HepG2 (cell line): ENCODE data around the gene TSSK6. TPM values are rescaled to one million over a fixed set of nuclear protein-coding genes. Genes with fewer than 3 reads are reported as not detected.

ENCODE experiments used
- CENPX ChIP-seq: sonication (generic); formaldehyde crosslinking; IDR thresholded peaks from 2 replicates; pipeline ENCODE4 v1.9.0; 2021; ENCODE audit warnings: mild to moderate bottlenecking, missing genetic modification reagents, moderate library complexity
- DDIT3 ChIP-seq: sonication (generic); formaldehyde crosslinking; IDR thresholded peaks from 2 replicates; pipeline ENCODE4 v1.4.0; 2020; ENCODE audit warnings: mild to moderate bottlenecking, missing genetic modification reagents
- LRRFIP1 ChIP-seq: sonication (generic); formaldehyde crosslinking; conservative IDR thresholded peaks from 2 replicates; pipeline ENCODE4 v1.4.0; 2020; ENCODE audit warnings: missing genetic modification reagents
- MIER2 ChIP-seq: IDR thresholded peaks from 2 replicates; pipeline ENCODE4 v1.6.1; 2016; ENCODE audit warnings: missing biosample characterization, missing genetic modification reagents
- MYPOP ChIP-seq: sonication (generic); formaldehyde crosslinking; IDR thresholded peaks from 2 replicates; pipeline ENCODE4 v1.8.1; 2023; ENCODE audit warnings: mild to moderate bottlenecking, moderate library complexity, missing genetic modification reagents
- PCBP2 ChIP-seq: fragments of 200-400 bp; formaldehyde crosslinking; optimal IDR thresholded peaks from 2 replicates; pipeline ENCODE3; 2018; ENCODE audit warnings: low read length, low read depth; ENCODE audit not compliant: poor library complexity, severe bottlenecking
- SIX4 ChIP-seq: sonication (generic); formaldehyde crosslinking; IDR thresholded peaks from 2 replicates; pipeline ENCODE4 v1.4.0; 2020; ENCODE audit warnings: missing genetic modification reagents
- THAP11 ChIP-seq: IDR thresholded peaks from 2 replicates; pipeline ENCODE4 v1.6.1; 2016; ENCODE audit warnings: missing biosample characterization, missing genetic modification reagents
- ZBTB25 ChIP-seq: IDR thresholded peaks from 2 replicates; pipeline ENCODE4 v1.6.1; 2018; ENCODE audit warnings: missing genetic modification reagents
- ZFY ChIP-seq: sonication (generic); formaldehyde crosslinking; IDR thresholded peaks from 2 replicates; pipeline ENCODE4 v1.4.0; 2020; ENCODE audit warnings: missing genetic modification reagents
- ZNF101 ChIP-seq: sonication (generic); formaldehyde crosslinking; IDR thresholded peaks from 2 replicates; pipeline ENCODE4 v1.4.0; 2020; ENCODE audit warnings: mild to moderate bottlenecking, low read depth, missing genetic modification reagents, borderline replicate concordance
- ZNF34 ChIP-seq: sonication (generic); formaldehyde crosslinking; IDR thresholded peaks from 2 replicates; pipeline ENCODE4 v1.4.0; 2020; ENCODE audit warnings: mild to moderate bottlenecking, missing genetic modification reagents, borderline replicate concordance
- ZNF574 ChIP-seq: sonication (generic); formaldehyde crosslinking; IDR thresholded peaks from 2 replicates; pipeline ENCODE4 v1.4.0; 2020; ENCODE audit warnings: missing genetic modification reagents
- ZNF674 ChIP-seq: sonication (generic); formaldehyde crosslinking; IDR thresholded peaks from 2 replicates; pipeline ENCODE4 v1.5.0; 2020; ENCODE audit warnings: low read depth, mild to moderate bottlenecking, missing genetic modification reagents
- ZNF7 ChIP-seq: IDR thresholded peaks from 2 replicates; pipeline ENCODE4 v1.6.1; 2016; ENCODE audit warnings: missing biosample characterization, missing genetic modification reagents
- ZNF766 ChIP-seq: sonication (generic); formaldehyde crosslinking; IDR thresholded peaks from 2 replicates; pipeline ENCODE4 v1.5.0; 2020; ENCODE audit warnings: missing genetic modification reagents, borderline replicate concordance
- polyA plus RNA-seq, 8 experiments: library from polyadenylated mRNA; depleted of rRNA in 3 of 8; stranded (reverse) in 7 of 8; unstranded in 1 of 8; fragments of >200 nt; fragmentation: Illumina TruSeq in 4 of 8; extraction: Trizol in 4 of 8; gene quantifications; 2 replicates each; pipeline versions ENCODE4 v1.2.1 to v1.2.3, GENCODE V29; 2011 to 2016; ENCODE audit warnings: low read depth in 4 of 8, missing spikeins in 1 of 8, mixed read lengths in 1 of 8; ENCODE audit not compliant: insufficient read depth in 1 of 8
- total RNA-seq, 5 experiments: library from RNA; depleted of rRNA; stranded (reverse); fragments of >200 nt; fragmentation: Illumina TruSeq; extraction: Trizol; gene quantifications; 2 replicates each; pipeline ENCODE4 v1.2.3, GENCODE V29; 2016; ENCODE audit warnings: low read depth in 1 of 5
- TF ChIP-seq, protein P1 (sequence below): sonication (generic); IDR thresholded peaks from 2 replicates; pipeline ENCODE4 v1.6.1; 2016; ENCODE audit warnings: low read depth, borderline replicate concordance
- TF ChIP-seq, protein P2 (sequence below): sonication (generic); formaldehyde crosslinking; IDR thresholded peaks from 2 replicates; pipeline ENCODE4 v1.5.0; 2020; ENCODE audit warnings: missing genetic modification reagents

The TSSK6 gene
- total and polyA plus RNA-seq, 2 of the 13 experiments (the other 11 are each of a cell fraction or from before 2014, with no cell fraction given) = 0.71 to 1.2 TPM

GRCh38 chr19:19531951-19532805, 16.8 kb upstream of the TSSK6 start (continued):
- TF ChIP-seq ZNF7 (CRISPR knock-in tag) = no peak
- TF ChIP-seq MYPOP = no peak
- TF ChIP-seq LRRFIP1 (CRISPR knock-in tag) = no peak
- TF ChIP-seq ZNF101 = no peak
- no peak for TF ChIP-seq ZNF34
- TF ChIP-seq ZBTB25 (CRISPR knock-in tag) = no peak
- TF ChIP-seq, protein P1, sequence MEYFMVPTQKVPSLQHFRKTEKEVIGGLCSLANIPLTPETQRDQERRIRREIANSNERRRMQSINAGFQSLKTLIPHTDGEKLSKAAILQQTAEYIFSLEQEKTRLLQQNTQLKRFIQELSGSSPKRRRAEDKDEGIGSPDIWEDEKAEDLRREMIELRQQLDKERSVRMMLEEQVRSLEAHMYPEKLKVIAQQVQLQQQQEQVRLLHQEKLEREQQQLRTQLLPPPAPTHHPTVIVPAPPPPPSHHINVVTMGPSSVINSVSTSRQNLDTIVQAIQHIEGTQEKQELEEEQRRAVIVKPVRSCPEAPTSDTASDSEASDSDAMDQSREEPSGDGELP = no peak
- TF ChIP-seq ZFY = peak; percentile 42; the same call in 1 of the 2 replicates
- peak; percentile 53 for TF ChIP-seq ZNF574 (CRISPR knock-in tag)
- no peak for TF ChIP-seq ZNF766
- TF ChIP-seq, protein P2, sequence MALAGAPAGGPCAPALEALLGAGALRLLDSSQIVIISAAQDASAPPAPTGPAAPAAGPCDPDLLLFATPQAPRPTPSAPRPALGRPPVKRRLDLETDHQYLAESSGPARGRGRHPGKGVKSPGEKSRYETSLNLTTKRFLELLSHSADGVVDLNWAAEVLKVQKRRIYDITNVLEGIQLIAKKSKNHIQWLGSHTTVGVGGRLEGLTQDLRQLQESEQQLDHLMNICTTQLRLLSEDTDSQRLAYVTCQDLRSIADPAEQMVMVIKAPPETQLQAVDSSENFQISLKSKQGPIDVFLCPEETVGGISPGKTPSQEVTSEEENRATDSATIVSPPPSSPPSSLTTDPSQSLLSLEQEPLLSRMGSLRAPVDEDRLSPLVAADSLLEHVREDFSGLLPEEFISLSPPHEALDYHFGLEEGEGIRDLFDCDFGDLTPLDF (CRISPR knock-in tag) = no peak
- no peak for TF ChIP-seq PCBP2
- TF ChIP-seq CENPX (CRISPR knock-in tag) = no peak
- no peak for TF ChIP-seq MIER2
- TF ChIP-seq DDIT3 (CRISPR knock-in tag) = no peak
- TF ChIP-seq SIX4 (CRISPR knock-in tag) = no peak
- no peak for TF ChIP-seq ZNF674 (CRISPR knock-in tag)
- 0 out of 2 replicates have a peak, but pooled peaks have one; percentile 16 for TF ChIP-seq THAP11 (CRISPR knock-in tag)
